Activated naive CD4-positive, alpha-beta T cell treated with anti-CD3 and anti-CD28 coated beads, Interleukin-2, amount 50 U/mL, for 72 hours (primary cell): Measurements from ENCODE around the gene CPLX3. TPM values are rescaled to one million over a fixed set of nuclear protein-coding genes. Genes with fewer than 3 reads are reported as not detected.
A peak's percentile ranks its signal among the peaks of the same experiment; 100 is the strongest.

Experiments
- ATAC-seq, 2 donors: fragments of 150-1000 bp; cut with Tn5 transposase; 2 replicates each; pipeline ENCODE4 v1.10.0; 2021; ENCODE audit warnings: mild to moderate bottlenecking in 2 of 2, moderate library complexity in 2 of 2
- DNase-seq, 2 donors: peaks; one replicate each; pipeline ENCODE4 v3.0.0; 2021 to 2022; ENCODE audit warnings: low spot score in 2 of 2
- H3K27ac Mint-ChIP-seq, 2 donors: one replicate each; pipeline ENCODE4 v1.8.0; 2022; ENCODE audit warnings: mild to moderate bottlenecking in 2 of 2, mixed read lengths in 2 of 2
- H3K36me3 Mint-ChIP-seq, 2 donors: one replicate each; pipeline ENCODE4 v1.8.0; 2022; ENCODE audit warnings: mixed read lengths in 2 of 2
- H3K9me3 Mint-ChIP-seq, 2 donors: one replicate each; pipeline ENCODE4 v1.8.0; 2022; ENCODE audit warnings: mixed read lengths in 2 of 2
- total RNA-seq, 2 donors: library from RNA; stranded (reverse); gene quantifications; one replicate each; pipeline ENCODE4 v1.2.3, GENCODE V29; 2022

CPLX3 gene
- total RNA-seq = under 1 TPM in 1 of 2 donors, not detected in 1; 0.25 TPM

- H3K27ac Mint-ChIP-seq = no peak within 1 kb of the TSS
- peak in 1 of 2 donors; percentile 71 for DNase-seq
- no peaks in the 10 kb centered on the region for H3K36me3 Mint-ChIP-seq
- ATAC-seq = peak; percentile 17 to 29
- no peaks in the 10 kb centered on the region for H3K9me3 Mint-ChIP-seq
Observed at GRCh38 chr15:74826364-74826819, at the start of gene CPLX3. Gene CPLX3, plus strand, starts transcription at chr15:74826627. Its CDS starts 77 bp downstream, at chr15:74826704.

GRCh38 chr15:74776821-74777768 lies 49.3 kb upstream of the CPLX3 start:
- ATAC-seq (peak; percentile 44 to 54), DNase-seq (peak in 1 of 2 donors; percentile 73)
- Mint-ChIP-seq H3K27ac (peak overlapping the region; percentile 95 to 98), H3K9me3 (no peaks in the 10 kb centered on the region), H3K36me3 (peaks cover 5 to 8% of the 10 kb centered on the region in 2 donors)

- peaks cover 9 to 13% of the 10 kb centered on the region in 2 donors for H3K36me3 Mint-ChIP-seq
- ATAC-seq (peak in 1 of 2 donors; percentile 1), DNase-seq (no peak)
- H3K9me3 Mint-ChIP-seq = no peaks in the 10 kb centered on the region
- H3K27ac Mint-ChIP-seq = peak overlapping the region; percentile 95 to 98
Observed at GRCh38 chr15:74777769-74778598, 48.4 kb upstream of the CPLX3 start.

- H3K36me3 Mint-ChIP-seq = peaks cover 15 to 19% of the 10 kb centered on the region in 2 donors
- DNase-seq (no peak), ATAC-seq (no peak)
- peak overlapping the region; percentile 95 to 98 for H3K27ac Mint-ChIP-seq
- H3K9me3 Mint-ChIP-seq = no peaks in the 10 kb centered on the region
Observed at GRCh38 chr15:74778599-74778970, 47.8 kb upstream of the CPLX3 start.

- H3K27ac Mint-ChIP-seq = peak overlapping the region in 1 of 2 donors; percentile 95
Observed at GRCh38 chr15:74779162-74779648, 47.2 kb upstream of the CPLX3 start.

GRCh38 chr15:74780523-74781430 lies 45.6 kb upstream of the CPLX3 start:
- ATAC-seq = peak; percentile 10 to 48
- Mint-ChIP-seq H3K9me3 (no peaks in the 10 kb centered on the region), H3K36me3 (peaks cover 36 to 40% of the 10 kb centered on the region in 2 donors), H3K27ac (peak overlapping the region; percentile 87 to 95)
- no peak for DNase-seq

More at GRCh38 chr15:74779162-74779648, 47.2 kb upstream of the CPLX3 start:
- ATAC-seq (no peak), DNase-seq (no peak)
- Mint-ChIP-seq H3K9me3 (no peaks in the 10 kb centered on the region), H3K36me3 (peaks cover 20 to 25% of the 10 kb centered on the region in 2 donors)

- H3K9me3 Mint-ChIP-seq = no peaks in the 10 kb centered on the region
Observed at GRCh38 chr15:74781431-74782258, 44.8 kb upstream of the CPLX3 start, which contains the start of gene CSK. Gene CSK, plus strand, starts transcription at chr15:74782080. Its CDS starts 16,218 bp downstream, at chr15:74798298.

GRCh38 chr15:74782259-74783071 lies 44.0 kb upstream of the CPLX3 start:
- Mint-ChIP-seq H3K36me3 (peaks cover 45 to 53% of the 10 kb centered on the region in 2 donors), H3K9me3 (no peaks in the 10 kb centered on the region), H3K27ac (peak overlapping the region; percentile 88 to 94)
- ATAC-seq (peak; percentile 6 to 29), DNase-seq (no peak)

More at GRCh38 chr15:74781431-74782258, 44.8 kb upstream of the CPLX3 start, which contains the start of gene CSK:
- ATAC-seq (peak; percentile 41 to 67), DNase-seq (peak; percentile 86)
- Mint-ChIP-seq H3K36me3 (peaks cover 44 to 48% of the 10 kb centered on the region in 2 donors), H3K27ac (peak within 1 kb of the TSS; percentile 88 to 95)

GRCh38 chr15:74783072-74783807 lies 43.2 kb upstream of the CPLX3 start:
- Mint-ChIP-seq H3K27ac (peak overlapping the region; percentile 88 to 94), H3K36me3 (peaks cover 45 to 60% of the 10 kb centered on the region in 2 donors), H3K9me3 (no peaks in the 10 kb centered on the region)
- DNase-seq (no peak), ATAC-seq (no peak)

GRCh38 chr15:74783808-74784175 lies 42.6 kb upstream of the CPLX3 start:
- peak overlapping the region; percentile 88 to 94 for H3K27ac Mint-ChIP-seq
- H3K36me3 Mint-ChIP-seq = peaks cover 50 to 66% of the 10 kb centered on the region in 2 donors

GRCh38 chr15:74784426-74785193 lies 41.8 kb upstream of the CPLX3 start:
- ATAC-seq = no peak
- no peaks in the 10 kb centered on the region for H3K9me3 Mint-ChIP-seq
- H3K36me3 Mint-ChIP-seq = peaks cover 50 to 74% of the 10 kb centered on the region in 2 donors
- no peak for DNase-seq
- H3K27ac Mint-ChIP-seq = peak overlapping the region; percentile 94 to 99

More at GRCh38 chr15:74783808-74784175, 42.6 kb upstream of the CPLX3 start:
- DNase-seq (no peak), ATAC-seq (no peak)
- H3K9me3 Mint-ChIP-seq = no peaks in the 10 kb centered on the region

- DNase-seq (no peak), ATAC-seq (peak in 1 of 2 donors; percentile 12)
- no peaks in the 10 kb centered on the region for H3K9me3 Mint-ChIP-seq
- H3K36me3 Mint-ChIP-seq = peaks cover 50 to 80% of the 10 kb centered on the region in 2 donors
- peak overlapping the region; percentile 94 to 99 for H3K27ac Mint-ChIP-seq
Observed at GRCh38 chr15:74785194-74786032, 41.0 kb upstream of the CPLX3 start.
